Lower leg skin (tissue), 4 donors: Measurements from ENCODE around the gene C10orf71. TPM values are rescaled to one million over a fixed set of nuclear protein-coding genes. Genes with fewer than 3 reads are reported as not detected.

Source experiments
- DNase-seq, 2 donors: peaks; one replicate each; pipeline ENCODE4 v3.0.0-alpha.2; 2019; ENCODE audit warnings: low spot score in 2 of 2
- H3K4me3 ChIP-seq: fragments of 200-600 bp; sonication (generic); 2 replicates; pipeline ENCODE4 v1.5.1; 2017; ENCODE audit warnings: mild to moderate bottlenecking, low read depth; ENCODE audit not compliant: poor library complexity, severe bottlenecking
- POLR2A ChIP-seq, 2 donors: fragments of 450-650 bp; IDR thresholded peaks; one replicate each; pipeline ENCODE4 v1.6.1; 2016 to 2017; ENCODE audit warnings: antibody characterized with exemption in 2 of 2, mild to moderate bottlenecking in 1 of 2, moderate library complexity in 1 of 2
- WGBS, 2 donors: methylation state at CpG; one replicate each; pipeline ENCODE4 v1.1.5; 2018; 5-methylcytosine and 5-hydroxymethylcytosine counted together
- intact Hi-C: fragments of 100-400 bp; cut with DNase I; formaldehyde crosslinking; loops from one replicate; pipeline ENCODE4 v1.15.0; 2023; ENCODE audit warnings: low total_unique reads
- total RNA-seq, 4 donors: library from RNA; depleted of rRNA; stranded (reverse); fragments of >200 nt; gene quantifications; one replicate each; pipeline ENCODE4 v1.1.0, GENCODE V29; 2016
- TF ChIP-seq, protein P1 (sequence below), 3 donors: fragments of 450-650 bp; IDR thresholded peaks; one replicate each; pipeline ENCODE4 v1.5.1; 2016; ENCODE audit warnings: antibody characterized with exemption in 3 of 3, mild to moderate bottlenecking in 3 of 3, moderate library complexity in 2 of 3

The C10orf71 gene
- total RNA-seq, 4 donors from 2014 or later, result not detected

- WGBS, 2 donors, result 93 to 98% methylated on average over 6 of the region's 6 CpGs
- intact Hi-C loops, result no loop called here
- TF ChIP-seq POLR2A (IDR thresholded peaks at IDR 0.05), result no peak
- TF ChIP-seq, protein P1, sequence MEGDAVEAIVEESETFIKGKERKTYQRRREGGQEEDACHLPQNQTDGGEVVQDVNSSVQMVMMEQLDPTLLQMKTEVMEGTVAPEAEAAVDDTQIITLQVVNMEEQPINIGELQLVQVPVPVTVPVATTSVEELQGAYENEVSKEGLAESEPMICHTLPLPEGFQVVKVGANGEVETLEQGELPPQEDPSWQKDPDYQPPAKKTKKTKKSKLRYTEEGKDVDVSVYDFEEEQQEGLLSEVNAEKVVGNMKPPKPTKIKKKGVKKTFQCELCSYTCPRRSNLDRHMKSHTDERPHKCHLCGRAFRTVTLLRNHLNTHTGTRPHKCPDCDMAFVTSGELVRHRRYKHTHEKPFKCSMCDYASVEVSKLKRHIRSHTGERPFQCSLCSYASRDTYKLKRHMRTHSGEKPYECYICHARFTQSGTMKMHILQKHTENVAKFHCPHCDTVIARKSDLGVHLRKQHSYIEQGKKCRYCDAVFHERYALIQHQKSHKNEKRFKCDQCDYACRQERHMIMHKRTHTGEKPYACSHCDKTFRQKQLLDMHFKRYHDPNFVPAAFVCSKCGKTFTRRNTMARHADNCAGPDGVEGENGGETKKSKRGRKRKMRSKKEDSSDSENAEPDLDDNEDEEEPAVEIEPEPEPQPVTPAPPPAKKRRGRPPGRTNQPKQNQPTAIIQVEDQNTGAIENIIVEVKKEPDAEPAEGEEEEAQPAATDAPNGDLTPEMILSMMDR (IDR thresholded peaks at IDR 0.05), result no peak
- no peak overlapping the region for H3K4me3 ChIP-seq
- DNase-seq, result peak in 1 of 2 donors; percentile 50
These were observed 15.5 kb upstream of the C10orf71 start for GRCh38 chr10:49283491-49283890.

DNA sequence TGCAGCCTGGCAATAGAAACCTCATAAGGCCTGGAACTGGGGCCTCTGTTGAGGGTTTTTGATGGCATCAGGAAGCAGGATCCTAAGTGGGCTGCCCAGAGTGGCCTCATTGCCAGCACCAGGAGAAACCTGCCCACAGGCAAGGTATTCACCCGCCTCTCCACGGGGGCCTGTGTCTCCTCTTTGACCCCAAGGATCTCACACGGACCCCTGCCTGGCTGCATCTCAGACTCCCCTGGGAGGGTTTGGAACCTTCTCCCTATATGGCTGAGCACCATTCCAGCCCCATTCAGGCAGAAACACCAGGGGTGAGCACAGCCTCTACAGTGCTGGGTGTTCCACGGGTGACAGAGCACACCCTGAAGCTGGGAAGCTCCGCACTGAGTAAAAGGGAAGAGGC lies 14.6 kb upstream of the C10orf71 start:
- H3K4me3 ChIP-seq, result no peak overlapping the region
- intact Hi-C loops, result no loop called here
- no peak for TF ChIP-seq POLR2A (IDR thresholded peaks at IDR 0.05)
- TF ChIP-seq, protein P1 (IDR thresholded peaks at IDR 0.05), result no peak
- 93 to 96% methylated on average over 3 to 5 of the region's 5 CpGs for WGBS, 2 donors
- peak in 1 of 2 donors; percentile 71 for DNase-seq

GRCh38 chr10:49285232-49285631 lies 13.7 kb upstream of the C10orf71 start:
- H3K4me3 ChIP-seq, result no peak overlapping the region
- 73 to 78% methylated on average over 3 of the region's 3 CpGs for WGBS, 2 donors
- peak; percentile 27 to 76 for DNase-seq
- TF ChIP-seq, protein P1 (IDR thresholded peaks at IDR 0.05), result no peak
- no peak for TF ChIP-seq POLR2A (IDR thresholded peaks at IDR 0.05)
- intact Hi-C loops, result no loop called here

DNA sequence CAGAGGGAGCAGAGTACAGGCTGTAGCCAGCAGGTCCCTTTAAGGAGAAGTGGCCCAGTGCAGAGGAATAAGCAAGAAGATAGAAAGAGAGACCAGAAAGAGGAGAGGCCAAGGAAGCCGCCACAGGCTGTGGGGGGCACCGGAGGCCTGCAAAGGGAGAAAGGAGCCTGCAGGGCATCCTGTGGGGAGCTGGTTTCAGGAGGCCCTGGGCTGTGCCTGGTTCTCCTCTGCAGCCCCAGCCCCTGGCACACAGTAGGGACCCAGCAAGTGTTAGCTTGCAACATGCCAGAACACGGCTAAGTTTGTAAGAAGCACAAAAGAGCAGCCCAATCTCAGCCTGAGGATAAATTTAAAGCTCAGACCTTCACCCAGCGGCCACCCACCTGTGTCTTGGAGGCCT lies 12.3 kb upstream of the C10orf71 start:
- intact Hi-C loops, result no loop called here
- TF ChIP-seq POLR2A (IDR thresholded peaks at IDR 0.05), result no peak
- TF ChIP-seq, protein P1 (IDR thresholded peaks at IDR 0.05), result no peak
- 71 to 80% methylated on average over 4 of the region's 4 CpGs for WGBS, 2 donors
- peak in 1 of 2 donors; percentile 21 for DNase-seq
- H3K4me3 ChIP-seq, result no peak overlapping the region

DNA sequence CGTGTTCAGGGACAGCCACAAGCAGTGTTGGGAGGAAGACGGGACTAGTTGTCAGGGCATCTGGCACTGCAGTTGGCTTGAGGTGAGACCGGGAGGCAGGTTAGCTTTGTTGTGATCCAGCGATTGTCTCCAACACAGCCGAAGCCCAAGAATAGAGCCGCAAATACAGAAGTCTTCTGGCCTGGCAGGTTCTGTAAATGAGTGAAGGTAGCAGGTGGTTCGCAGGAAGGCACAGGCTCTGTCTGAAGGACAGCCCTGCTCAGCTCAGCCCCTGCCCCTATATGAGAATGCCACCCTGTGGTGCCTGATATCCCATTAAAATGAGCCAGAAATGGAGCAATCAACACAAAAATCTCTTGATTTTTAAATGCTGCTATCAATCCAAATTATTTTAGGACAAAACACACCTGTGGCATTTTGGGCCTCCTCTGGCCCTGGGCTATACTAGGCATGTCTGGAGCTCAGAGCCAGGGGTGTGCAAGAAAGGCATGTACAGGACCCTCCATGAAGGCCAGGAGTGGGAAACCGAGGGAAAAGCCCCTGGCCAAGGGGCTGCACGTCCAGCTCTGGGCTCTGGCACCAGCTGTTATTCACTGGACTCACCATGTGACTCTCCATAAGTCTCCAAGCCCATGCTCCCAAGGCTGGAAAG lies 11.2 kb upstream of the C10orf71 start:
- no peak overlapping the region for H3K4me3 ChIP-seq
- TF ChIP-seq POLR2A (IDR thresholded peaks at IDR 0.05), result no peak
- TF ChIP-seq, protein P1 (IDR thresholded peaks at IDR 0.05), result no peak
- 85 to 90% methylated on average over 8 to 9 of the region's 9 CpGs for WGBS, 2 donors
- intact Hi-C loops, result no loop called here
- peak in 1 of 2 donors; percentile 82 for DNase-seq
